PC-3 (cell line): ENCODE results near the gene VRTN. TPM values are rescaled to one million over a fixed set of nuclear protein-coding genes. Genes with fewer than 3 reads are reported as not detected.
A peak's percentile ranks its signal among the peaks of the same experiment; 100 is the strongest.
"Not testable (repeated sequence)": the region's sequence is repeated elsewhere in the genome, so short reads cannot be mapped to it uniquely, and the experiment has no call there.

Experiments
- ATAC-seq: fragments of 200-7000 bp; cut with Tn5 transposase; 2 replicates; pipeline ENCODE4 v1.9.1; 2020; ENCODE audit warnings: mild to moderate bottlenecking, moderate library complexity
- BruUV-seq: library from RNA; stranded (reverse); fragments of 400-500 nt; replicated peaks from 2 replicates; lab custom pipeline; 2021; lab: Mats Ljungman, UMichigan
- CTCF ChIA-PET: fragments of 300-600 bp; sonication (Branson Sonifier 250); formaldehyde crosslinking; loops from one replicate; lab custom pipeline; 2022; ENCODE audit warnings: antibody characterized with exemption; lab: Charles Lee
- POLR2A ChIA-PET: fragments of 300-600 bp; sonication (Branson Sonifier 250); formaldehyde crosslinking; loops from one replicate; lab custom pipeline; 2022; ENCODE audit warnings: antibody characterized with exemption; ENCODE audit not compliant: unreplicated experiment; lab: Charles Lee
- DNase-seq: peaks from one replicate; pipeline ENCODE4 v3.0.0-alpha.2; 2015
- H2AFZ ChIP-seq: fragments of 300-600 bp; sonication (generic); 2 replicates; pipeline ENCODE4 v1.6.0; 2016; ENCODE audit warnings: antibody characterized with exemption, low read length
- H3F3A ChIP-seq: fragments of 300-600 bp; sonication (generic); one replicate; pipeline ENCODE4 v1.6.0; 2017; ENCODE audit warnings: antibody characterized with exemption, low read length, control low read depth, mild to moderate bottlenecking; ENCODE audit not compliant: unreplicated experiment
- H3K27ac ChIP-seq: fragments of 300-600 bp; sonication (generic); 2 replicates; pipeline ENCODE4 v1.5.1; 2016; ENCODE audit warnings: mild to moderate bottlenecking, low read length
- H3K27me3 ChIP-seq: fragments of 300-600 bp; sonication (generic); 2 replicates; pipeline ENCODE4 v1.6.1; 2016; ENCODE audit warnings: low read length, mixed read lengths
- H3K36me3 ChIP-seq: fragments of 300-600 bp; sonication (generic); 2 replicates; pipeline ENCODE4 v1.6.1; 2016; ENCODE audit warnings: low read depth, mixed run types, low read length, mixed read lengths
- H3K4me1 ChIP-seq: fragments of 300-600 bp; sonication (generic); 2 replicates; pipeline ENCODE4 v1.5.1; 2016; ENCODE audit warnings: low read length; ENCODE audit not compliant: insufficient read depth
- H3K4me2 ChIP-seq: fragments of 300-600 bp; sonication (generic); 2 replicates; pipeline ENCODE4 v1.6.0; 2016; ENCODE audit warnings: low read length
- H3K4me3 ChIP-seq: fragments of 300-600 bp; sonication (generic); 2 replicates; pipeline ENCODE4 v1.5.1; 2016; ENCODE audit warnings: mild to moderate bottlenecking, low read length, mixed read lengths
- H3K79me2 ChIP-seq: fragments of 300-600 bp; sonication (generic); 2 replicates; pipeline ENCODE4 v1.6.1; 2017; ENCODE audit warnings: low read length, mixed read lengths
- H3K9ac ChIP-seq: fragments of 300-600 bp; sonication (generic); 2 replicates; pipeline ENCODE4 v1.6.0; 2016; ENCODE audit warnings: mild to moderate bottlenecking, low read length
- H3K9me2 ChIP-seq: fragments of 300-600 bp; sonication (generic); replicated peaks from 2 replicates; pipeline ENCODE4 v1.6.1; 2016; ENCODE audit warnings: mixed run types, low read length, mixed read lengths
- H3K9me3 ChIP-seq: fragments of 300-600 bp; sonication (generic); 2 replicates; pipeline ENCODE4 v1.6.1; 2016; ENCODE audit warnings: low read length, mixed read lengths
- H4K20me1 ChIP-seq: fragments of 300-600 bp; sonication (generic); 2 replicates; pipeline ENCODE4 v1.6.1; 2016; ENCODE audit warnings: low read length, mixed read lengths
- EZH2 ChIP-seq: fragments of 300-600 bp; sonication (generic); IDR thresholded peaks from one replicate; pipeline ENCODE4 v1.6.1; 2017; ENCODE audit warnings: antibody characterized with exemption, mild to moderate bottlenecking, low read length; ENCODE audit not compliant: unreplicated experiment
- EZH2phosphoT487 ChIP-seq: fragments of 300-600 bp; sonication (generic); IDR thresholded peaks from 2 replicates; pipeline ENCODE4 v1.6.1; 2018; ENCODE audit warnings: mild to moderate bottlenecking, antibody characterized with exemption, low read length, borderline replicate concordance
- intact Hi-C: fragments of 100-400 bp; cut with micrococcal nuclease; formaldehyde crosslinking; loops from 2 replicates; pipeline ENCODE4 v1.9.0; 2023
- total RNA-seq: library from RNA; depleted of rRNA; stranded (reverse); fragments of >200 nt; gene quantifications from 2 replicates; pipeline ENCODE4 v1.2.3, GENCODE V29; 2014
- TF ChIP-seq, protein P1 (sequence below): fragments of 300-600 bp; sonication (generic); conservative IDR thresholded peaks from 2 replicates; pipeline ENCODE4 v1.5.1; 2017; ENCODE audit warnings: antibody characterized with exemption, low read depth, mild to moderate bottlenecking, low read length

The VRTN gene
- total RNA-seq, 1 experiment from 2014 or later, result not detected

- POLR2A ChIA-PET, result no interaction called here
Observed at GRCh38 chr14:74377976-74378690, 29.9 kb downstream of the VRTN start.

GRCh38 chr14:74380172-74380571, 31.9 kb downstream of the VRTN start:
- H3F3A ChIP-seq, result no peaks in the 10 kb centered on the region
- no peaks in the 10 kb centered on the region for H3K27me3 ChIP-seq
- H3K79me2 ChIP-seq, result no peaks in the 10 kb centered on the region
- peak; percentile 70 for DNase-seq
- intact Hi-C loops, result no loop called here
- no peak overlapping the region for H3K4me2 ChIP-seq
- no peak overlapping the region for H3K4me3 ChIP-seq
- no peaks in the 10 kb centered on the region for H3K9me3 ChIP-seq
- no peak for TF ChIP-seq EZH2
- TF ChIP-seq, protein P1, sequence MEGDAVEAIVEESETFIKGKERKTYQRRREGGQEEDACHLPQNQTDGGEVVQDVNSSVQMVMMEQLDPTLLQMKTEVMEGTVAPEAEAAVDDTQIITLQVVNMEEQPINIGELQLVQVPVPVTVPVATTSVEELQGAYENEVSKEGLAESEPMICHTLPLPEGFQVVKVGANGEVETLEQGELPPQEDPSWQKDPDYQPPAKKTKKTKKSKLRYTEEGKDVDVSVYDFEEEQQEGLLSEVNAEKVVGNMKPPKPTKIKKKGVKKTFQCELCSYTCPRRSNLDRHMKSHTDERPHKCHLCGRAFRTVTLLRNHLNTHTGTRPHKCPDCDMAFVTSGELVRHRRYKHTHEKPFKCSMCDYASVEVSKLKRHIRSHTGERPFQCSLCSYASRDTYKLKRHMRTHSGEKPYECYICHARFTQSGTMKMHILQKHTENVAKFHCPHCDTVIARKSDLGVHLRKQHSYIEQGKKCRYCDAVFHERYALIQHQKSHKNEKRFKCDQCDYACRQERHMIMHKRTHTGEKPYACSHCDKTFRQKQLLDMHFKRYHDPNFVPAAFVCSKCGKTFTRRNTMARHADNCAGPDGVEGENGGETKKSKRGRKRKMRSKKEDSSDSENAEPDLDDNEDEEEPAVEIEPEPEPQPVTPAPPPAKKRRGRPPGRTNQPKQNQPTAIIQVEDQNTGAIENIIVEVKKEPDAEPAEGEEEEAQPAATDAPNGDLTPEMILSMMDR, result no peak
- no peaks in the 10 kb centered on the region for H3K9me2 ChIP-seq
- BruUV-seq, result no TSS peak
- H2AFZ ChIP-seq, result no peak overlapping the region
- no peak overlapping the region for H3K27ac ChIP-seq
- no peak overlapping the region for H3K9ac ChIP-seq
- POLR2A ChIA-PET, result no interaction called here
- CTCF ChIA-PET, result no interaction called here
- ATAC-seq, result peak; percentile 72
- no peaks in the 10 kb centered on the region for H4K20me1 ChIP-seq
- peaks cover 12% of the 10 kb centered on the region for H3K4me1 ChIP-seq
- no peaks in the 10 kb centered on the region for H3K36me3 ChIP-seq

More at GRCh38 chr14:74377976-74378690, 29.9 kb downstream of the VRTN start:
- Histone ChIP-seq H3K36me3 (no peaks in the 10 kb centered on the region), H3K9me3 (no peaks in the 10 kb centered on the region), H3K4me2 (no peak overlapping the region), H3F3A (no peaks in the 10 kb centered on the region), H3K79me2 (no peaks in the 10 kb centered on the region), H3K27ac (no peak overlapping the region), H2AFZ (no peak overlapping the region), H4K20me1 (no peaks in the 10 kb centered on the region), H3K4me1 (peaks cover 12% of the 10 kb centered on the region), H3K9ac (no peak overlapping the region), H3K27me3 (no peaks in the 10 kb centered on the region), H3K9me2 (no peaks in the 10 kb centered on the region), H3K4me3 (no peak overlapping the region)
- no peak for DNase-seq
- no peak for ATAC-seq
- CTCF ChIA-PET, result no interaction called here
- intact Hi-C loops, result no loop called here
- TF ChIP-seq EZH2, result no peak
- no peak for TF ChIP-seq EZH2phosphoT487
- TF ChIP-seq, protein P1, result no peak
- no TSS peak for BruUV-seq

DNA sequence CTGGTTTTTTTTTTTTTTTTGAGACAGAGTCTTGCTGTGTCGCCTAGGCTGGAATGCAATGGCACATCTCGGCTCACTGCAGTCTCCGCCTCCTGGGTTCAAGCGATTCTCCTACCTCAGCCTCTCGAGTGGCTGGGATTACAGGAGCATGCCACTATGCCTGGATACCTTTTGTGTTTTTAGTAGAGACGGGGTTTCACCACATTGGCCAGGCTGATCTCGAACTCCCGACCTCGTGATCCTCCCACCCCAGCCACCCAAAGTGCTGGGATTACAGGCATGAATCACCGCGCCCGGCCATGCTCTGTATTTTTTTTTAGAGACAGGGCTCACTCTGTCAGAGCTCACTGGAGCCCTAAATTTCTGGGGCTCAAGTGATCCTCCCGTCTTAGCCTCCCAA, 32.6 kb downstream of the VRTN start:
- CTCF ChIA-PET, result no interaction called here

GRCh38 chr14:74381571-74381970, 33.3 kb downstream of the VRTN start:
- H3K27ac ChIP-seq, H3K9ac ChIP-seq, CTCF ChIA-PET, H3K9me3 ChIP-seq, H3K4me2 ChIP-seq, H3K4me3 ChIP-seq, intact Hi-C loops, H3K36me3 ChIP-seq, H3F3A ChIP-seq, H3K79me2 ChIP-seq, H3K27me3 ChIP-seq, ATAC-seq, H4K20me1 ChIP-seq, H2AFZ ChIP-seq, BruUV-seq, H3K9me2 ChIP-seq, DNase-seq: not testable (repeated sequence)
- peaks cover 12% of the 10 kb centered on the region for H3K4me1 ChIP-seq
- POLR2A ChIA-PET, result interaction anchor here (0.6 kb wide), 1 partner anchor 12 kb away, joined by 5 read pairs; no protein-coding TSS in a partner anchor

More for the DNA sequence above, 32.6 kb downstream of the VRTN start:
- H2AFZ ChIP-seq, result no peak overlapping the region
- no peak overlapping the region for H3K4me3 ChIP-seq
- no peak overlapping the region for H3K4me2 ChIP-seq
- TF ChIP-seq EZH2phosphoT487 (no peak), EZH2 (no peak)
- TF ChIP-seq, protein P1, result no peak
- DNase-seq (no peak), ATAC-seq (no peak)
- no peak overlapping the region for H3K9ac ChIP-seq
- POLR2A ChIA-PET, result no interaction called here
- no peaks in the 10 kb centered on the region for H3K9me2 ChIP-seq
- no TSS peak for BruUV-seq
- no peak overlapping the region for H3K27ac ChIP-seq
- H3K79me2 ChIP-seq, result no peaks in the 10 kb centered on the region
- H3K4me1 ChIP-seq, result peaks cover 12% of the 10 kb centered on the region
- H4K20me1 ChIP-seq, result no peaks in the 10 kb centered on the region
- H3K36me3 ChIP-seq, result no peaks in the 10 kb centered on the region
- no peaks in the 10 kb centered on the region for H3K9me3 ChIP-seq
- no peaks in the 10 kb centered on the region for H3F3A ChIP-seq
- intact Hi-C loops, result no loop called here
- no peaks in the 10 kb centered on the region for H3K27me3 ChIP-seq
